T-cell (primary cell): ENCODE data around the gene MYB. TPM values are rescaled to one million over a fixed set of nuclear protein-coding genes. Genes with fewer than 3 reads are reported as not detected.
A peak's percentile ranks its signal among the peaks of the same experiment; 100 is the strongest.
"Not testable (repeated sequence)": the region's sequence is repeated elsewhere in the genome, so short reads cannot be mapped to it uniquely, and the experiment has no call there.

Experiments
- ATAC-seq, 4 experiments: fragments of 200-7000 bp in 3 of 4; fragments of 150-1000 bp in 1 of 4; cut with Tn5 transposase; replicated peaks in 1 of 4; 1 replicate in 3 of 4; 2 replicates in 1 of 4; pipeline ENCODE4 v1.10.0; 2021; ENCODE audit warnings: moderate library complexity in 3 of 4, mild to moderate bottlenecking in 2 of 4, moderate number of reproducible peaks in 1 of 4
- CTCF ChIA-PET, 2 donors: fragments of 300-600 bp; sonication (Branson Sonifier 250); formaldehyde crosslinking; loops; one replicate each; lab custom pipeline; 2022; ENCODE audit warnings: antibody characterized with exemption in 2 of 2; lab: Charles Lee
- POLR2A ChIA-PET, 2 donors: fragments of 300-600 bp; sonication (Branson Sonifier 250); formaldehyde crosslinking; loops; one replicate each; lab custom pipeline; 2022; ENCODE audit warnings: antibody characterized with exemption in 2 of 2; lab: Charles Lee
- DNase-seq, 35 experiments: peaks; one replicate each; pipeline versions ENCODE4 v3.0.0 to v3.0.0-alpha.2; 2013 to 2023
- H3K27ac ChIP-seq: one replicate; pipeline ENCODE4 v1.5.1; 2013; ENCODE audit warnings: low read length
- H3K27me3 ChIP-seq, 2 experiments: replicated peaks in 1 of 2; 1 replicate in 1 of 2; 2 replicates in 1 of 2; pipeline versions ENCODE4 v1.6.1 to v1.7.0; 2013; ENCODE audit warnings: low read length in 1 of 2, mixed read lengths in 1 of 2; ENCODE audit not compliant: control insufficient read depth in 2 of 2, insufficient read depth in 2 of 2; ENCODE audit errors: extremely low read depth in 1 of 2
- H3K36me3 ChIP-seq, 2 donors: 1 replicate in 1 of 2; 2 replicates in 1 of 2; pipeline versions ENCODE4 v1.6.1 to v1.7.0; 2013; ENCODE audit warnings: low read length in 1 of 2; ENCODE audit not compliant: control insufficient read depth in 2 of 2, insufficient read depth in 1 of 2; ENCODE audit errors: extremely low read depth in 1 of 2
- H3K4me1 ChIP-seq, 2 experiments: 1 replicate in 1 of 2; 2 replicates in 1 of 2; pipeline versions ENCODE4 v1.6.1 to v1.7.0; 2013; ENCODE audit warnings: low read length in 2 of 2, mixed read lengths in 1 of 2; ENCODE audit not compliant: insufficient read depth in 2 of 2, control insufficient read depth in 1 of 2; ENCODE audit errors: extremely low read depth in 1 of 2
- H3K4me3 ChIP-seq, 2 donors: 1 replicate in 1 of 2; 2 replicates in 1 of 2; pipeline versions ENCODE4 v1.5.1 to v1.7.0; 2013; ENCODE audit warnings: mild to moderate bottlenecking in 2 of 2, low read length in 1 of 2, moderate library complexity in 1 of 2; ENCODE audit not compliant: control insufficient read depth in 1 of 2; ENCODE audit errors: extremely low read depth in 1 of 2
- H3K9me3 ChIP-seq: 2 replicates; pipeline ENCODE4 v1.7.0; 2013
- H3K27ac Mint-ChIP-seq, 2 donors: one replicate each; pipeline ENCODE4 v1.8.0; 2020 to 2021; ENCODE audit warnings: mild to moderate bottlenecking in 2 of 2, mixed read lengths in 2 of 2
- H3K27me3 Mint-ChIP-seq, 2 donors: one replicate each; pipeline ENCODE4 v1.8.0; 2021 to 2022; ENCODE audit warnings: mixed read lengths in 2 of 2
- H3K36me3 Mint-ChIP-seq: one replicate; pipeline ENCODE4 v1.8.0; 2021; ENCODE audit warnings: mixed read lengths
- H3K4me1 Mint-ChIP-seq, 3 donors: one replicate each; pipeline ENCODE4 v1.8.0; 2020 to 2022; ENCODE audit warnings: mixed read lengths in 3 of 3, mild to moderate bottlenecking in 1 of 3
- H3K4me3 Mint-ChIP-seq, 3 donors: one replicate each; pipeline ENCODE4 v1.8.0; 2020 to 2022; ENCODE audit warnings: mild to moderate bottlenecking in 3 of 3, mixed read lengths in 3 of 3, moderate library complexity in 3 of 3
- H3K9me3 Mint-ChIP-seq, 3 donors: one replicate each; pipeline ENCODE4 v1.8.0; 2020 to 2022; ENCODE audit warnings: mixed read lengths in 3 of 3
- WGBS: methylation state at CpG from one replicate; pipeline ENCODE4 v1.1.5; 2013; ENCODE audit warnings: missing lambda C conversion rate; ENCODE audit not compliant: insufficient coverage; 5-methylcytosine and 5-hydroxymethylcytosine counted together
- total RNA-seq, 35 experiments: library from RNA in 6 of 35; stranded (reverse) in 6 of 35; fragments of 120-200 nt in 1 of 35; gene quantifications; one replicate each; pipeline versions ENCODE4 v1.2.1 to v1.2.4 and lab custom pipeline; 2013 to 2026

Gene MYB
- total RNA-seq, 5 donors from 2014 or later (not counting 1 experiment from before 2014, with no cell fraction given): 4.4 to 23.9 (median 17.1) TPM

GRCh38 chr6:135161411-135162395 lies 19.4 kb upstream of the MYB start:
- Histone ChIP-seq H3K4me3 (no peak overlapping the region), H3K36me3 (no peaks in the 10 kb centered on the region), H3K9me3 (no peaks in the 10 kb centered on the region), H3K4me1 (peaks cover 9 to 12% of the 10 kb centered on the region in 2 experiments), H3K27me3 (peaks cover 0 to 3% of the 10 kb centered on the region in 2 experiments), H3K27ac (no peak overlapping the region)
- H3K27ac Mint-ChIP-seq: no peak overlapping the region
- WGBS: no CpG with 5 or more reads among the region's 3 CpGs
- peaks cover 25 to 47% (median 27%) of the 10 kb centered on the region in 3 donors for H3K4me1 Mint-ChIP-seq
- H3K9me3 Mint-ChIP-seq: no peaks in the 10 kb centered on the region
- ATAC-seq: no peak
- H3K36me3 Mint-ChIP-seq: no peaks in the 10 kb centered on the region
- peaks cover 0 to 3% of the 10 kb centered on the region in 2 donors for H3K27me3 Mint-ChIP-seq
- DNase-seq: no peak
- POLR2A ChIA-PET: interaction anchor here in 1 of 2 donors (0.6 kb wide), 1 partner anchor 156 kb away, joined by 3 read pairs; no protein-coding TSS in a partner anchor
- CTCF ChIA-PET: interaction anchor here (0.6 to 1.3 kb wide), 4 partner anchors 15 to 30 kb away, joined by 3 to 5 read pairs (median 4); no protein-coding TSS in a partner anchor
- H3K4me3 Mint-ChIP-seq: no peak overlapping the region

- Mint-ChIP-seq H3K9me3 (no peaks in the 10 kb centered on the region), H3K4me3 (peak overlapping the region in 1 of 3 donors; percentile 6), H3K36me3 (no peaks in the 10 kb centered on the region), H3K27ac (peak overlapping the region; percentile 32 to 76), H3K4me1 (peaks cover 25 to 47% (median 27%) of the 10 kb centered on the region in 3 donors), H3K27me3 (no peaks in the 10 kb centered on the region)
- DNase-seq (peak in 15 of 35 experiments; percentile 11 to 64 (median 19)), ATAC-seq (no peak)
- Histone ChIP-seq H3K9me3 (no peaks in the 10 kb centered on the region), H3K27ac (no peak overlapping the region), H3K36me3 (no peaks in the 10 kb centered on the region), H3K27me3 (peaks cover 0 to 3% of the 10 kb centered on the region in 2 experiments), H3K4me3 (no peak overlapping the region), H3K4me1 (peaks cover 9 to 12% of the 10 kb centered on the region in 2 experiments)
- POLR2A ChIA-PET: interaction anchor here in 1 of 2 donors (0.6 kb wide), 1 partner anchor 157 kb away, joined by 3 read pairs; no protein-coding TSS in a partner anchor
- 58% methylated on average over 4 of the region's 10 CpGs for WGBS
- CTCF ChIA-PET: interaction anchor here (0.6 to 1.3 kb wide), 9 partner anchors 15 to 333 kb away, joined by 3 to 5 read pairs (median 3); no protein-coding TSS in a partner anchor
Observed at GRCh38 chr6:135162678-135163439, 18.2 kb upstream of the MYB start.

DNA sequence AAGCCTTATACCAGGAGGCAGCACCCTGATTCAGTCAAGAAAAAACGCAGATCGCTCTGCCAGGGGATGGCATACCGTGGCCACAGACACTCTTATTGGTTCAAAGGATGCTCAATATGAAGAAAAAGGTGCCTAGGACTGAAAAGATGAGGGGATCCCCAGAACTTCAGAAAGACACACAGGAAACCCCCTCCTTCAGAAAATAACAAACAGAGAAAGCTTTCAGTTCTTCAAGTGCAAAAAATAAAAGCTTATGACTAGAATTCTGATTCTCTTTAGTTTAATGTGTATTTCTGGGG lies 17.7 kb upstream of the MYB start:
- DNase-seq (peak in 34 of 35 experiments; percentile 25 to 81 (median 58)), ATAC-seq (peak; percentile 87 to 99 (median 90))
- H3K27ac ChIP-seq: no peak overlapping the region
- no peaks in the 10 kb centered on the region for H3K9me3 Mint-ChIP-seq
- peak overlapping the region; percentile 32 to 76 for H3K27ac Mint-ChIP-seq
- no peak overlapping the region for H3K4me3 ChIP-seq
- peaks cover 9 to 12% of the 10 kb centered on the region in 2 experiments for H3K4me1 ChIP-seq
- WGBS: no CpG with 5 or more reads among the region's 3 CpGs
- CTCF ChIA-PET: interaction anchor here (0.6 to 1.3 kb wide), 7 partner anchors 15 to 332 kb away, joined by 3 to 5 read pairs (median 3); no protein-coding TSS in a partner anchor
- H3K36me3 ChIP-seq: no peaks in the 10 kb centered on the region
- no peaks in the 10 kb centered on the region for H3K36me3 Mint-ChIP-seq
- peaks cover 25 to 47% (median 27%) of the 10 kb centered on the region in 3 donors for H3K4me1 Mint-ChIP-seq
- peak overlapping the region in 1 of 3 donors; percentile 6 for H3K4me3 Mint-ChIP-seq
- POLR2A ChIA-PET: interaction anchor here in 1 of 2 donors (0.5 to 0.7 kb wide), 2 partner anchors 60 to 891 kb away, joined by 3 read pairs; no protein-coding TSS in a partner anchor
- no peaks in the 10 kb centered on the region for H3K9me3 ChIP-seq
- no peaks in the 10 kb centered on the region for H3K27me3 ChIP-seq
- H3K27me3 Mint-ChIP-seq: no peaks in the 10 kb centered on the region

DNA sequence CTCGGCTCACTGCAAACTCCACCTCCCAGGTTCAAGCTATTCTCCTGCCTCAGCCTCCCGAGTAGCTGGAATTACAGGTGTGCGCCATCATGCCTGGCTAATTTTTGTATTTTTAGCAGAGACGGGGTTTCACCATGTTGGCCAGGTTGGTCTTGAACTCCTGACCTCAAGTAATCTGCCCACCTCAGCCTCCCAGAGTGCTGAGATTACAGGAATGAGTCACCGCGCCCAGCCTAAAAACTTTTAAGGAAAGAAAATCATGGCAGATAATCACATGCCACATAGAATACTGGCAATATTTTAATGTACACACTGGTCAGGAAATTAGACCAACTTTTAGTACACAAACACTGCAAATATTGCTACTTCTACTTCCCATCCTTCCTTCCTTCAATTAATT lies 16.7 kb upstream of the MYB start:
- not testable (repeated sequence) for DNase-seq, H3K4me3 ChIP-seq, H3K36me3 ChIP-seq, H3K36me3 Mint-ChIP-seq, ATAC-seq, H3K9me3 ChIP-seq, H3K27ac Mint-ChIP-seq, H3K27ac ChIP-seq, H3K27me3 Mint-ChIP-seq, H3K4me3 Mint-ChIP-seq, H3K27me3 ChIP-seq, H3K9me3 Mint-ChIP-seq
- peaks cover 25 to 41% (median 26%) of the 10 kb centered on the region in 3 donors for H3K4me1 Mint-ChIP-seq
- ChIA-PET CTCF (interaction anchor here in 1 of 2 donors (1.0 kb wide), 1 partner anchor 20 kb away, joined by 3 read pairs; no protein-coding TSS in a partner anchor), POLR2A (interaction anchor here in 1 of 2 donors (0.6 kb wide), 1 partner anchor 188 kb away, joined by 3 read pairs; no protein-coding TSS in a partner anchor)
- 64% methylated on average over 3 of the region's 6 CpGs for WGBS
- H3K4me1 ChIP-seq: peaks cover 9 to 12% of the 10 kb centered on the region in 2 experiments

DNA sequence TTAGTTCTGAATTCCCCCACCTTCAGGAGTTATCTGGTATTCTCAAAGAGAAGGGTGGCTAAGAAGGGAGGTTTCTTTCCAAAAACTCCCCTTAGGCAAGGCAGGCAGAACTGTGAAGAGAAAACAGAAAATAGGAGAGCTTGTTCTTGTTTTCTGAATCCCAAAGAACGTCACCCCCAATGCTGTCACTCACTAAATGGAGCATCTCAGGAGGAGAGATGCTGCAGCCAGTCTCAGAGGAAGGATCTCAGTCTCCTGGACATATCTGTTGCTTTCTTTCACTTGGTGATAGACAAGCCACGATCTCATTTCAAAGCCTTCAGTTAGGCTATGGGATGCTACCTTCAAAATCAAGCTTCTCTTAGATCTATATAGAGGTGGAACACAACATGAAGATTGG lies 16.1 kb upstream of the MYB start:
- H3K4me1 Mint-ChIP-seq: peaks cover 25 to 41% (median 26%) of the 10 kb centered on the region in 3 donors
- Histone ChIP-seq H3K4me1 (peaks cover 9 to 12% of the 10 kb centered on the region in 2 experiments), H3K4me3 (no peak overlapping the region), H3K27me3 (no peaks in the 10 kb centered on the region), H3K36me3 (no peaks in the 10 kb centered on the region), H3K9me3 (no peaks in the 10 kb centered on the region), H3K27ac (no peak overlapping the region)
- ATAC-seq: no peak
- H3K9me3 Mint-ChIP-seq: no peaks in the 10 kb centered on the region
- H3K27ac Mint-ChIP-seq: peak overlapping the region in 1 of 2 donors; percentile 23
- no peaks in the 10 kb centered on the region for H3K27me3 Mint-ChIP-seq
- DNase-seq: no peak
- POLR2A ChIA-PET: interaction anchor here in 1 of 2 donors (0.5 to 0.6 kb wide), 2 partner anchors 18 to 188 kb away, joined by 3 to 5 read pairs; no protein-coding TSS in a partner anchor
- no CpG with 5 or more reads among the region's 2 CpGs for WGBS
- no peak overlapping the region for H3K4me3 Mint-ChIP-seq
- H3K36me3 Mint-ChIP-seq: no peaks in the 10 kb centered on the region
- CTCF ChIA-PET: no interaction called here
